GM21723 (cell line): ENCODE data around the gene MIEF2.

Experiments
- ATAC-seq: cut with Tn5 transposase; IDR thresholded peaks from one replicate; pipeline ENCODE4 v1.9.1; 2021; ENCODE audit warnings: mild to moderate bottlenecking, moderate library complexity; ENCODE audit not compliant: unreplicated experiment

Gene MIEF2

GRCh38 chr17:18254888-18255649, 5.4 kb upstream of the MIEF2 start:
- no peak for ATAC-seq

GRCh38 chr17:18256351-18256750, 4.1 kb upstream of the MIEF2 start:
- ATAC-seq = no peak

- ATAC-seq = no peak
Measured at GRCh38 chr17:18256776-18257175, 3.7 kb upstream of the MIEF2 start.

- ATAC-seq = peak; percentile 8
Measured at GRCh38 chr17:18257268-18257981, 3.0 kb upstream of the MIEF2 start.

DNA sequence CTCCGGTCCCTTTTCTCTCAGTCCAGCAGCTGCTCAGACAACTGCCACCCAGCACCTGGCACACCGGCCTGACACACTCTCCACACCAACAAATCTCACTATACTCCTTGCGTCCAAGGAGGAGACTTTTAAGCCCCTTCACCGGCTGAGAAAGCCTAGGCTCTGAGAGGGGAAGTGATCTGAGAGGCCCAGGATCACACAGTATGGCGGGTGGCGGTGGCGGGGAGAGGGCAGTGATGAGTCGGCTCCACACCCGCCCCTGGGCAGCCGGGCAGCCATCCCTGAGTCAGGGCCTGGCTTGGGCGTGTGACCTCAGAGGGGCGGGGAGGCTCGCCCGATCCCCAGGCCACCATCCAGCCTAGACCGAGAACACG, 2.5 kb upstream of the MIEF2 start:
- ATAC-seq = peak; percentile 25

- ATAC-seq = peak; percentile 28
Measured at GRCh38 chr17:18258356-18259038, 2.0 kb upstream of the MIEF2 start, which contains the start of gene FLII. Gene FLII (minus strand): TSS chr17:18258738. CDS start chr17:18258690, 48 bp downstream.

DNA sequence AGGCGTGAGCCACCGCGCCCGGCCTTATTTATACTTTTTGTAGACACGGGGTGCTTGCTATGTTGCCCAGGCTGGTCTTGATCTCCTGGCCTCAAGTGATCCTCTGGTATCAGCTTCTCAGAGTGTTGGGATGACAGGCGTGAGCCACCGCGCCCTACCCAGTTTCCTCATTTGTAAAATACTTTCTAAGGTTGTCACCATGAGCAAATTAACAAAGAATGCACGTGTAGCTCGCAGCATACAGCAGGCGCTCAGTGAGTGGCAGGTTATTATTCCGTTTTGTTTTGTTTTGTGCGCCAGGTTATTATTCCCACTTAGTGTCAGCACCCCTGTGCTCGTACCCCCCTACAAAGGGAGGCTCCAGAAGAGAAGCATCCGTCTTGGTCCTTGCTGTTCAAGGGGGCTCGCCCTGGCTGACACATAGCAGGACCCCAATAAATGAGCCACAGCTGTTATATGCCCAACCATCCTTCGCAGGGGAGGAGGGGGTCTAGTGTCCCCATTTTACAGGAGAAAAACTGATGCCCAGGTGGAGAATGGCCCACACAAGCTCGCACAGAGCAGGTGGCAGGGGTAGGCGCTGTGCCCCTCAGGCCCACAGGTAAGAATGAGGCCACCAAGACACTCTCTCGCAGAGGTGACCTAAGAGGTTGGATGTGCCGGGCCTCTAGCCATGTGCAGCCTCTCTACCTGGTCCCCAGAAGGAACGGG, 686 bp upstream of the MIEF2 start:
- no peak for ATAC-seq

GRCh38 chr17:18261146-18261515, 669 bp downstream of the MIEF2 start:
- ATAC-seq = peak; percentile 15

GRCh38 chr17:18261659-18262058, 1.2 kb downstream of the MIEF2 start:
- no peak for ATAC-seq

GRCh38 chr17:18262111-18262510, 1.6 kb downstream of the MIEF2 start:
- no peak for ATAC-seq

DNA sequence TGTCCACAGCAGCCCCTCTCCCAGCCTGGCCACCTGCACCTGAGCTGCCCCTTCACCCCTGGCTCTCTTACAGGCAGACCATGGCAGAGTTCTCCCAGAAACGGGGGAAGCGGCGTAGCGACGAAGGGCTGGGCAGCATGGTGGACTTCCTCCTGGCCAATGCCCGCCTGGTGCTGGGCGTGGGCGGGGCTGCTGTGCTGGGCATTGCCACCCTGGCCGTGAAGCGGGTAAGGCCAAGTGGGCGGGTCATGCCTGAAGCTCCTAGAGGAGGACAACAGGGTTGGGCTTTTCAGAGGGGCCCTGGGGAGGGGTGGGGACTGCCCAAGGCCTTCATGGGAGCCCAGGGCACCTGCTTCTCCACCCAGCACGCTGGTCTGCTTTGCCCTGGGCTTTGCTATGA, 2.2 kb downstream of the MIEF2 start:
- no peak for ATAC-seq

DNA sequence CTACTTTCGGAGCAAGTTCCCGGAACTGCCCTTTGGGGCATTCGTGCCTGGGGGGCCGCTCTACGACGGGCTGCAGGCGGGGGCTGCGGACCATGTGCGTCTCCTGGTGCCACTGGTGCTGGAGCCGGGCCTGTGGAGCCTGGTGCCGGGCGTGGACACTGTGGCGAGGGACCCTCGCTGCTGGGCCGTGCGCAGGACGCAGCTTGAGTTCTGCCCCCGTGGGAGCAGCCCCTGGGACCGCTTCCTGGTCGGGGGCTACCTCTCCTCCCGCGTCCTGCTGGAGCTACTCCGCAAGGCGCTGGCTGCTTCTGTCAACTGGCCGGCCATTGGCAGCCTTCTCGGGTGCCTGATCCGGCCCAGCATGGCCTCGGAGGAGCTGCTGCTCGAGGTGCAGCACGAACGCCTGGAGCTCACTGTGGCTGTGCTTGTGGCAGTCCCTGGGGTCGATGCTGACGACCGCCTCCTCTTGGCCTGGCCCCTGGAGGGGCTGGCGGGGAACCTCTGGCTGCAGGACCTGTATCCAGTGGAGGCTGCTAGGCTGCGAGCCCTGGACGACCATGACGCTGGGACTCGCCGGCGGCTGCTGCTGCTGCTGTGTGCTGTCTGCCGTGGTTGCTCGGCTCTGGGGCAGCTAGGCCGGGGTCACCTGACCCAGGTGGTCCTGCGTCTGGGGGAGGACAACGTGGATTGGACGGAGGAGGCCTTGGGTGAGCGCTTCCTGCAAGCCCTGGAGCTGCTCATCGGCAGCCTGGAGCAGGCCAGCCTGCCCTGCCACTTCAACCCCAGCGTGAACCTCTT, 3.6 kb downstream of the MIEF2 start:
- ATAC-seq = no peak

DNA sequence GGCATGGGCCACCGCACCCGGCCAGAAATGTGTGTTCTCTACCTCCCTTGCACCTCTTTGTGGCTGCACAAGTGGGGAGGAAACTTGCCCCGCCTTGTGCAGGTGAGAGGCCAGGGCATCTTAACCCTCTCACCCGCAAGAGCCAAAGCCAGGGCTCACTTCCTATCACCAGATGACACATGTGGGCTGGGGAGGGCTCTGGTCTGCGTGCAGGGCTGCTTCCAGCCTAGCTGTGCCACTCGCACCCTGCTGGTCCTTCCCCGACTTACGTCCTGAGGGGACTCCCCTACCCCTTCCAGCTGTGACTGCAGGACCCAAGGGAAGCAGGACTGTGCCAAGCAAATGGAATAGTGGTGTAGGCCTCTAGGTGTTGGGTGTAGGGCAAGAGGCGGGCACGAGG, 6.9 kb downstream of the MIEF2 start:
- no peak for ATAC-seq

GRCh38 chr17:18267927-18268711, 7.7 kb downstream of the MIEF2 start:
- no peak for ATAC-seq

GRCh38 chr17:18270046-18270931, 9.8 kb downstream of the MIEF2 start:
- ATAC-seq = no peak

- ATAC-seq = no peak
Measured at GRCh38 chr17:18277076-18277475, 16.6 kb downstream of the MIEF2 start.

- no peak for ATAC-seq
Measured at GRCh38 chr17:18278867-18279266, 18.4 kb downstream of the MIEF2 start.

GRCh38 chr17:18280249-18280648, 19.8 kb downstream of the MIEF2 start:
- ATAC-seq = no peak
